Measurements from ENCODE around the gene UPK3B. TPM values are rescaled to one million over a fixed set of nuclear protein-coding genes. Genes with fewer than 3 reads are reported as not detected.
"Not testable (repeated sequence)": the region's sequence is repeated elsewhere in the genome, so short reads cannot be mapped to it uniquely, and the experiment has no call there.

UPK3B gene
- total and polyA plus RNA-seq, 9 of the 15 experiments (the other 6 are each of a cell fraction or from before 2014, with no cell fraction given): not detected

DNA sequence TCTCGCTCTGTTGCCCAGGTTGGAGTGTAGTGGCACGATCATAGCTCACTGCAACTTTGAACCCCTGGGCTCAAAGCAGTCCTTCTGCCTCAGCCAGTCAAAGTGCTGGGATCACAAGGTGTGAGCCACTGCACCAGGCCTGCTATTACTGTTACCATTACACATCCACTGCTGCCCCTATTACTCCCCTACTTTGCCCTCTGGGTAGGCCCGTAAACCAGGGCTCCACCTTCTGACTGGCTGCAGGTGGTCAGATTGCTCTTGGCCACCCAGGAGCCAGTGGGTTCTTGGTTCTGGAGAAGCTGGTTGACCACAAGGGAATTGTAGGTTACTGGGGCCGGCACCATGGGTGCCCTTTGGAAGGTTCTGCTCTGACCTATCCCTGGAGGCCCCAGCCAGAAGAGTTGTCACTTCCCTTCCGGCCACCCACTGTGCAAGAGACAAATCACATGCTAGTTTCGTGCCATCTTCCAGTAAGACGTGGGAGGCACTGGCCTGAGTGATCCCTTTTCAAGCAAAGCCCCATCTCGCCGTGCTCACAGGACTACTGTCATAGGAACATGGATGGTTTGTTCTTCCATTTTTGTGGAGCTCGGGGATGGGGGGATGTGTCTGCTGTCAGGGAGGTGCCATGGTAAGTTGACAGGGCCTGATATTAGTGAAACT lies 38.7 kb upstream of the UPK3B start:
- H3K9me3 ChIP-seq (replicated peaks; ENCODE audit: control insufficient read depth, insufficient read depth, low read depth, low read length); POLR2A ChIA-PET; H3K36me3 ChIP-seq (ENCODE audit: control insufficient read depth, insufficient read depth, low read length); H3K9ac ChIP-seq (ENCODE audit: insufficient read depth in 1 of 2, low read depth in 2 of 2, low read length in 2 of 2); H4K20me1 ChIP-seq (replicated peaks; ENCODE audit: control insufficient read depth, insufficient read depth, low read length); H3K27me3 ChIP-seq (ENCODE audit: control insufficient read depth in 2 of 2, insufficient read depth in 2 of 2, low read length in 2 of 2); H3K27ac ChIP-seq (ENCODE audit: extremely low read depth, low read depth, low read length); H3K4me3 ChIP-seq; H3K4me2 ChIP-seq (ENCODE audit: insufficient read depth, low read length); H2AFZ ChIP-seq (ENCODE audit: low read depth, low read length); CTCF ChIA-PET (ENCODE audit: low intra/inter-chr PET ratio); BruUV-seq (replicated peaks); H3K79me2 ChIP-seq (ENCODE audit: control insufficient read depth, insufficient read depth, low read length); H3K9me1 ChIP-seq (ENCODE audit: control insufficient read depth, insufficient read depth, low read length); intact Hi-C loops (cut with micrococcal nuclease); in situ Hi-C loops (cut with MboI); DNase-seq (ENCODE audit: extremely low read depth in 1 of 4, low spot score in 3 of 4); H3K4me1 ChIP-seq (replicated peaks in 1 of 2; ENCODE audit: control insufficient read depth in 2 of 2, insufficient read depth in 2 of 2, low read length in 2 of 2); FAIRE-seq; ATAC-seq: not testable (repeated sequence)
- WGBS (ENCODE audit: insufficient coverage, low coverage, missing lambda C conversion rate): 84% methylated on average over 8 of the region's 10 CpGs

DNA sequence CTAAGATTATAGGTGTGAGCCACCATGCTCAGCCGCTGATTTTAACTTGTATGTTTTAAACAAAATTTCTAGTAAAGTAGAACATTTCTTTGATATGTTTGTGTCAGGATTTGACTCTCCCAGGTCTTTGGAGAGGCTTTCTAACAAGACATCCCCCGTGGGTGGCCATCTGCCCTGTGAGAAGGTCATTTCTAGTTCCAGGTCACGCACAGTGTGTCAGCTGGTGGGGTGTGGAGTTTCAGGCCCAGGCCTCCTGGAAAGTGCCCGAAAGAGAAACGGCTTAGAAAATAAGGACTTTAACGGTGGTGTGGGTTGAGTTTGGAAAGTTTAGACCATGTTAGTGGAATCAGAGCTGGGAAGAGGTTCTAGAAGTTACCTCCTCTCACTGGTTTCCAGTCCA lies 37.3 kb upstream of the UPK3B start:
- H3K4me3 ChIP-seq; H2AFZ ChIP-seq (ENCODE audit: low read depth, low read length); BruUV-seq (replicated peaks); H3K4me1 ChIP-seq (replicated peaks in 1 of 2; ENCODE audit: control insufficient read depth in 2 of 2, insufficient read depth in 2 of 2, low read length in 2 of 2); H3K36me3 ChIP-seq (ENCODE audit: control insufficient read depth, insufficient read depth, low read length); H3K27me3 ChIP-seq (ENCODE audit: control insufficient read depth in 2 of 2, insufficient read depth in 2 of 2, low read length in 2 of 2); H4K20me1 ChIP-seq (replicated peaks; ENCODE audit: control insufficient read depth, insufficient read depth, low read length); H3K4me2 ChIP-seq (ENCODE audit: insufficient read depth, low read length); H3K79me2 ChIP-seq (ENCODE audit: control insufficient read depth, insufficient read depth, low read length); H3K9ac ChIP-seq (ENCODE audit: insufficient read depth in 1 of 2, low read depth in 2 of 2, low read length in 2 of 2); FAIRE-seq; DNase-seq (ENCODE audit: extremely low read depth in 1 of 4, low spot score in 3 of 4); POLR2A ChIA-PET; intact Hi-C loops (cut with micrococcal nuclease); H3K9me1 ChIP-seq (ENCODE audit: control insufficient read depth, insufficient read depth, low read length); in situ Hi-C loops (cut with MboI); ATAC-seq; CTCF ChIA-PET (ENCODE audit: low intra/inter-chr PET ratio); H3K27ac ChIP-seq (ENCODE audit: extremely low read depth, low read depth, low read length); H3K9me3 ChIP-seq (replicated peaks; ENCODE audit: control insufficient read depth, insufficient read depth, low read depth, low read length): not testable (repeated sequence)
- 85% methylated on average over 2 of the region's 6 CpGs for WGBS (ENCODE audit: insufficient coverage, low coverage, missing lambda C conversion rate)

DNA sequence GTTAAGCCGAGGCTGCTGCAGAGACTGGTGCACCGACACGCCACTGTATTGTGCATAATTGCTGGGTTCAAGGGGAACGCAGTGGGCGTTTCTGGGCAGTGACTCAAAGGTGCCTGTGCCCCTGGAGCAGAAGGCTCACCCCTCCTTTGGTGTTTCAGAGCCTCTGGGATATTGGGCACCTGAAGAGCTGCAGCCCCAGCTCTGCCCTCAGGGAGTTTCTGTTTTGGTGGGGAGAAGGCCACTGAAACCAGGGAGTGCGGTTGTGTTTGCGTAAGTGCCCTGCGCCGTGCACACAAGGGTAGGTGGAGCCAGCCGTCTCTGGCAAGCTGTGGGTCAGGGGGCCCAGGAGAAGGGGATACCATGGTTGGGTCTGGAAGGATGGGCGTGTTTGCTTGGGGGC lies 34.1 kb upstream of the UPK3B start:
- H3K4me2 ChIP-seq (ENCODE audit: insufficient read depth, low read length); H3K27me3 ChIP-seq (ENCODE audit: control insufficient read depth in 2 of 2, insufficient read depth in 2 of 2, low read length in 2 of 2); BruUV-seq (replicated peaks); H3K4me3 ChIP-seq; H3K4me1 ChIP-seq (replicated peaks in 1 of 2; ENCODE audit: control insufficient read depth in 2 of 2, insufficient read depth in 2 of 2, low read length in 2 of 2); H3K79me2 ChIP-seq (ENCODE audit: control insufficient read depth, insufficient read depth, low read length); H3K27ac ChIP-seq (ENCODE audit: extremely low read depth, low read depth, low read length); H3K9me3 ChIP-seq (replicated peaks; ENCODE audit: control insufficient read depth, insufficient read depth, low read depth, low read length); H3K9ac ChIP-seq (ENCODE audit: insufficient read depth in 1 of 2, low read depth in 2 of 2, low read length in 2 of 2); FAIRE-seq; ATAC-seq; in situ Hi-C loops (cut with MboI); intact Hi-C loops (cut with micrococcal nuclease); H3K9me1 ChIP-seq (ENCODE audit: control insufficient read depth, insufficient read depth, low read length); DNase-seq (ENCODE audit: extremely low read depth in 1 of 4, low spot score in 3 of 4); H4K20me1 ChIP-seq (replicated peaks; ENCODE audit: control insufficient read depth, insufficient read depth, low read length); CTCF ChIA-PET (ENCODE audit: low intra/inter-chr PET ratio); H2AFZ ChIP-seq (ENCODE audit: low read depth, low read length); POLR2A ChIA-PET; H3K36me3 ChIP-seq (ENCODE audit: control insufficient read depth, insufficient read depth, low read length): not testable (repeated sequence)
- no CpG with 5 or more reads among the region's 11 CpGs for WGBS (ENCODE audit: insufficient coverage, low coverage, missing lambda C conversion rate)

DNA sequence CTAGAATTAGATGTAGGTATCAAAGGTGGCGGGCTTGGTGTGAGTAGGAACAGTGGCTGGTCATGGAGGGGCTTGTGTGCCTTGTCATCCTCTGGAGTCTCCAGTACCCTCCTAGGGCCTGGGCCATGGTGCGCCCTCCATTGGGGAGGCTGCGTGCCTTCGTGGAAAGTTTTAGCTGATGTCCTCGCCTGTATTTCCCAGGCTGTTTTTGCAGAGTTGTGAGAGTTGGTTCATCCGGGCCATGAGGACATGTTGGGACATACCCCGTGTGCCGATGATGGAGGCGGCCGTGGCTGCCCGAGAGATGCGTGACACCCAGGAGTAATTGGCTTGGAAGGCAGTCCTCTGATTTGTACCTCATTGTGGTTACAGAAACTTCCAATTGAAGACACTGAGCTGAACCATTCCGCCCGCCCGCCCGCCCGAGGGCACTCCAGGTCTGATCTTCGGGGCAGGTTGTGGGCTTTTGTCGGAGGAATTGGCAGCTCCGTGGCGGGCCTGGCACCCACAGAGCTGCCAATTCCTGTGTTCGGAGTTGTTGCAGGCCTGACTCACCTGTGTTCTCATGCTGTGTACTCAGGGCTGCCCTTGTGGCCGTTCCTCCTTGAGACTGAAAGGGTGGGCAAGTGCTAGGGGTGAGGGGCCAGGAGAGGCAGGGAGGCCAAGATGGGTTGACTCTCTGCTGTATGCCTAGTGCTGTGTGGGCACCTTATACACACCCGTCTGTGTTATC lies 33.4 kb upstream of the UPK3B start:
- ATAC-seq; FAIRE-seq; CTCF ChIA-PET (ENCODE audit: low intra/inter-chr PET ratio); H3K79me2 ChIP-seq (ENCODE audit: control insufficient read depth, insufficient read depth, low read length); intact Hi-C loops (cut with micrococcal nuclease); BruUV-seq (replicated peaks); H3K27me3 ChIP-seq (ENCODE audit: control insufficient read depth in 2 of 2, insufficient read depth in 2 of 2, low read length in 2 of 2); POLR2A ChIA-PET; H3K4me3 ChIP-seq; in situ Hi-C loops (cut with MboI); H3K4me2 ChIP-seq (ENCODE audit: insufficient read depth, low read length); H3K9me3 ChIP-seq (replicated peaks; ENCODE audit: control insufficient read depth, insufficient read depth, low read depth, low read length); H2AFZ ChIP-seq (ENCODE audit: low read depth, low read length); DNase-seq (ENCODE audit: extremely low read depth in 1 of 4, low spot score in 3 of 4); H3K36me3 ChIP-seq (ENCODE audit: control insufficient read depth, insufficient read depth, low read length); H4K20me1 ChIP-seq (replicated peaks; ENCODE audit: control insufficient read depth, insufficient read depth, low read length); H3K4me1 ChIP-seq (replicated peaks in 1 of 2; ENCODE audit: control insufficient read depth in 2 of 2, insufficient read depth in 2 of 2, low read length in 2 of 2); H3K9ac ChIP-seq (ENCODE audit: insufficient read depth in 1 of 2, low read depth in 2 of 2, low read length in 2 of 2); H3K27ac ChIP-seq (ENCODE audit: extremely low read depth, low read depth, low read length); H3K9me1 ChIP-seq (ENCODE audit: control insufficient read depth, insufficient read depth, low read length): not testable (repeated sequence)
- 88% methylated on average over 16 of the region's 24 CpGs for WGBS (ENCODE audit: insufficient coverage, low coverage, missing lambda C conversion rate)

Measured in K562 (cell line).